HEK293 (cell line): ENCODE results near the gene C11orf54.

Experiments used
- CTCF ChIA-PET: fragments of 350-600 bp; formaldehyde crosslinking; extraction: SDS; loops from one replicate; lab custom pipeline; 2021; ENCODE audit warnings: antibody characterized with exemption; lab: Yijun Ruan, JAX
- POLR2A ChIA-PET: fragments of 300-600 bp; formaldehyde crosslinking; extraction: SDS; loops from one replicate; lab custom pipeline; 2020; ENCODE audit warnings: antibody characterized with exemption, inconsistent platforms; lab: Yijun Ruan, JAX
- H3K27ac ChIP-seq: fragments of 200-500 bp; sonication (Bioruptor generic); 2 replicates; pipeline ENCODE4 v1.5.1; 2014; ENCODE audit warnings: low read depth, low read length, control low read depth, inconsistent platforms; ENCODE audit errors: extremely low read depth
- H3K36me3 ChIP-seq, 2 experiments: fragments of 200-500 bp in 1 of 2; sonication (Bioruptor generic) in 1 of 2; 1 replicate in 1 of 2; 2 replicates in 1 of 2; pipeline ENCODE4 v1.5.1; 2014 to 2017; ENCODE audit warnings: inconsistent platforms in 2 of 2, low read length in 2 of 2; ENCODE audit not compliant: control insufficient read depth in 2 of 2, insufficient read depth in 1 of 2
- H3K4me1 ChIP-seq: fragments of 200-500 bp; sonication (Bioruptor generic); 2 replicates; pipeline ENCODE4 v1.5.1; 2014; ENCODE audit warnings: mild to moderate bottlenecking, low read length, inconsistent platforms; ENCODE audit not compliant: control insufficient read depth, insufficient read depth
- H3K4me3 ChIP-seq: 2 replicates; pipeline ENCODE4 v1.5.1; 2011; ENCODE audit warnings: low read depth, mild to moderate bottlenecking, control low read depth, low read length, moderate library complexity
- H3K9me3 ChIP-seq: fragments of 200-500 bp; sonication (Bioruptor generic); 2 replicates; pipeline ENCODE4 v1.5.1; 2014; ENCODE audit warnings: low read depth, low read length, inconsistent platforms; ENCODE audit not compliant: control insufficient read depth, insufficient read depth
- AEBP2 ChIP-seq: fragments of 450-650 bp; formaldehyde crosslinking; IDR thresholded peaks from 2 replicates; pipeline ENCODE4 v1.5.1; 2016; ENCODE audit warnings: missing biosample characterization, missing genetic modification characterization, borderline replicate concordance
- CTCF ChIP-seq: fragments of 450-650 bp; formaldehyde crosslinking; IDR thresholded peaks from 2 replicates; pipeline ENCODE4 v1.5.1; 2016; ENCODE audit warnings: missing biosample characterization, missing genetic modification characterization
- GLI4 ChIP-seq: fragments of 450-650 bp; formaldehyde crosslinking; IDR thresholded peaks from 2 replicates; pipeline ENCODE4 v1.5.1; 2016; ENCODE audit warnings: missing biosample characterization, missing genetic modification characterization
- GLIS1 ChIP-seq: fragments of 450-650 bp; formaldehyde crosslinking; IDR thresholded peaks from 2 replicates; pipeline ENCODE4 v1.5.1; 2016; ENCODE audit warnings: missing biosample characterization, missing genetic modification characterization
- IKZF3 ChIP-seq: fragments of 450-650 bp; IDR thresholded peaks from 2 replicates; pipeline ENCODE4 v1.5.0; 2018; ENCODE audit warnings: missing biosample characterization, mild to moderate bottlenecking, missing genetic modification characterization, moderate library complexity
- SALL2 ChIP-seq: fragments of 450-650 bp; formaldehyde crosslinking; IDR thresholded peaks from 2 replicates; pipeline ENCODE4 v1.5.0; 2017; ENCODE audit warnings: missing biosample characterization, mild to moderate bottlenecking, missing genetic modification characterization, borderline replicate concordance
- SP7 ChIP-seq: fragments of 450-650 bp; formaldehyde crosslinking; IDR thresholded peaks from 2 replicates; pipeline ENCODE4 v1.5.1; 2016; ENCODE audit warnings: missing biosample characterization, missing genetic modification characterization
- TRIM28 ChIP-seq: IDR thresholded peaks from 2 replicates; pipeline ENCODE4 v1.6.1; 2011; ENCODE audit warnings: low read length, control low read depth, borderline replicate concordance
- ZBTB49 ChIP-seq: fragments of 450-650 bp; formaldehyde crosslinking; IDR thresholded peaks from 2 replicates; pipeline ENCODE4 v1.5.1; 2016; ENCODE audit warnings: missing biosample characterization, missing genetic modification characterization, low read depth
- ZBTB6 ChIP-seq: fragments of 450-650 bp; formaldehyde crosslinking; IDR thresholded peaks from 2 replicates; pipeline ENCODE4 v1.5.1; 2017; ENCODE audit warnings: missing biosample characterization, missing genetic modification characterization
- ZFP37 ChIP-seq: fragments of 450-650 bp; formaldehyde crosslinking; IDR thresholded peaks from 2 replicates; pipeline ENCODE4 v1.5.1; 2016; ENCODE audit warnings: missing biosample characterization, missing genetic modification characterization
- ZNF112 ChIP-seq: fragments of 450-650 bp; formaldehyde crosslinking; IDR thresholded peaks from 2 replicates; pipeline ENCODE4 v1.5.0; 2017; ENCODE audit warnings: missing biosample characterization, missing genetic modification characterization
- ZNF121 ChIP-seq: fragments of 450-650 bp; formaldehyde crosslinking; IDR thresholded peaks from 2 replicates; pipeline ENCODE4 v1.5.1; 2016; ENCODE audit warnings: missing biosample characterization, missing genetic modification characterization
- ZNF19 ChIP-seq: fragments of 450-650 bp; formaldehyde crosslinking; IDR thresholded peaks from 2 replicates; pipeline ENCODE4; 2016; ENCODE audit warnings: missing biosample characterization, missing genetic modification characterization, low read depth
- ZNF2 ChIP-seq: fragments of 450-650 bp; formaldehyde crosslinking; IDR thresholded peaks from 2 replicates; pipeline ENCODE4 v1.5.1; 2016; ENCODE audit warnings: missing biosample characterization, missing genetic modification characterization
- ZNF202 ChIP-seq: fragments of 450-650 bp; formaldehyde crosslinking; IDR thresholded peaks from 2 replicates; pipeline ENCODE4 v1.5.1; 2016; ENCODE audit warnings: missing biosample characterization, missing genetic modification characterization, borderline replicate concordance
- ZNF239 ChIP-seq: fragments of 450-650 bp; formaldehyde crosslinking; IDR thresholded peaks from 2 replicates; pipeline ENCODE4 v1.5.1; 2016; ENCODE audit warnings: missing biosample characterization, missing genetic modification characterization
- ZNF311 ChIP-seq: fragments of 450-650 bp; formaldehyde crosslinking; IDR thresholded peaks from 2 replicates; pipeline ENCODE4 v1.5.1; 2017; ENCODE audit warnings: missing biosample characterization, missing genetic modification characterization, borderline replicate concordance
- ZNF354C ChIP-seq: fragments of 450-650 bp; formaldehyde crosslinking; IDR thresholded peaks from 2 replicates; pipeline ENCODE4 v1.5.1; 2016; ENCODE audit warnings: missing biosample characterization, missing genetic modification characterization, low read depth, borderline replicate concordance
- ZNF37A ChIP-seq: fragments of 450-650 bp; IDR thresholded peaks from 2 replicates; pipeline ENCODE4 v1.5.1; 2018; ENCODE audit warnings: missing biosample characterization, missing genetic modification characterization
- ZNF404 ChIP-seq: fragments of 450-650 bp; formaldehyde crosslinking; IDR thresholded peaks from 2 replicates; pipeline ENCODE4 v1.5.1; 2017; ENCODE audit warnings: missing biosample characterization, missing genetic modification characterization
- ZNF433 ChIP-seq: fragments of 450-650 bp; formaldehyde crosslinking; IDR thresholded peaks from 2 replicates; pipeline ENCODE4 v1.5.1; 2016; ENCODE audit warnings: missing biosample characterization, missing genetic modification characterization, low read depth
- ZNF488 ChIP-seq: fragments of 450-650 bp; formaldehyde crosslinking; IDR thresholded peaks from 2 replicates; pipeline ENCODE4 v1.5.1; 2016; ENCODE audit warnings: missing biosample characterization, missing genetic modification characterization
- ZNF501 ChIP-seq: fragments of 450-650 bp; formaldehyde crosslinking; IDR thresholded peaks from 2 replicates; pipeline ENCODE4 v1.5.1; 2016; ENCODE audit warnings: missing biosample characterization, missing genetic modification characterization
- ZNF571 ChIP-seq: fragments of 450-650 bp; formaldehyde crosslinking; IDR thresholded peaks from 2 replicates; pipeline ENCODE4 v1.5.0; 2017; ENCODE audit warnings: missing biosample characterization, missing genetic modification characterization
- ZNF660 ChIP-seq: fragments of 450-650 bp; IDR thresholded peaks from 2 replicates; pipeline ENCODE4 v1.5.1; 2018; ENCODE audit warnings: missing biosample characterization, mild to moderate bottlenecking, missing genetic modification characterization
- ZSCAN23 ChIP-seq: fragments of 450-650 bp; formaldehyde crosslinking; IDR thresholded peaks from 2 replicates; pipeline ENCODE4 v1.5.1; 2016; ENCODE audit warnings: missing biosample characterization, missing genetic modification characterization
- ZSCAN30 ChIP-seq: fragments of 450-650 bp; IDR thresholded peaks from 2 replicates; pipeline ENCODE4 v1.5.1; 2018; ENCODE audit warnings: missing biosample characterization, mild to moderate bottlenecking, missing genetic modification characterization, moderate library complexity

Gene C11orf54

GRCh38 chr11:93783362-93783761, 41.9 kb downstream of the C11orf54 start:
- H3K9me3 ChIP-seq, result no peaks in the 10 kb centered on the region
- peak; percentile 73; the same call in 1 of the 2 replicates for TF ChIP-seq ZNF121
- TF ChIP-seq ZNF2, result no peak
- TF ChIP-seq, all 188 proteins: peak for 1

GRCh38 chr11:93783765-93784144, 42.3 kb downstream of the C11orf54 start:
- Histone ChIP-seq H3K36me3 (peaks cover 6 to 22% of the 10 kb centered on the region in 2 experiments), H3K9me3 (no peaks in the 10 kb centered on the region), H3K27ac (peak overlapping the region; percentile 47; the same call in 1 of the 2 replicates), H3K4me3 (peak overlapping the region; percentile 98), H3K4me1 (no peaks in the 10 kb centered on the region)
- CTCF ChIA-PET, result interaction anchor here (1.3 kb wide), 1 partner anchor 42 kb away, joined by 4 read pairs; the partner anchor contains the start of genes C11orf54 and TAF1D
- POLR2A ChIA-PET, result interaction anchor here (0.7 to 3.9 kb wide), 21 partner anchors 8 to 709 kb away, joined by 3 to 149 read pairs (median 6); partner anchors contain the start of genes C11orf54, CEP295 and TAF1D
- no peak for TF ChIP-seq ZNF488
- TF ChIP-seq ZNF404, result no peak
- no peak for TF ChIP-seq ZNF571
- no peak for TF ChIP-seq ZNF239 (tag by site-specific recombination)
- peak; percentile 19; the same call in 1 of the 2 replicates for TF ChIP-seq ZNF660 (tag by site-specific recombination)
- no peak for TF ChIP-seq AEBP2 (tag by site-specific recombination)
- no peak for TF ChIP-seq ZSCAN30
- no peak for TF ChIP-seq ZNF354C
- no peak for TF ChIP-seq ZNF121
- no peak for TF ChIP-seq ZSCAN23 (tag by site-specific recombination)
- TF ChIP-seq ZNF202 (tag by site-specific recombination), result no peak
- peak; percentile 21; the same call in 1 of the 2 replicates for TF ChIP-seq CTCF (tag by site-specific recombination)
- TF ChIP-seq IKZF3, result no peak
- TF ChIP-seq SALL2 (tag by site-specific recombination), result no peak
- TF ChIP-seq ZNF433 (tag by site-specific recombination), result no peak
- TF ChIP-seq ZNF112 (tag by site-specific recombination), result no peak
- TF ChIP-seq ZFP37, result no peak
- TF ChIP-seq SP7 (tag by site-specific recombination), result peak; percentile 22; the same call in 1 of the 2 replicates
- no peak for TF ChIP-seq ZNF37A (tag by site-specific recombination)
- 0 out of 2 replicates have a peak, but pooled peaks have one; percentile 6 for TF ChIP-seq ZNF501
- TF ChIP-seq ZNF19 (tag by site-specific recombination), result no peak
- TF ChIP-seq ZBTB49 (tag by site-specific recombination), result no peak
- no peak for TF ChIP-seq GLI4
- TF ChIP-seq GLIS1 (tag by site-specific recombination), result peak; percentile 52
- no peak for TF ChIP-seq ZNF311 (tag by site-specific recombination)
- no peak for TF ChIP-seq TRIM28
- TF ChIP-seq ZBTB6, result peak; percentile 96

More at GRCh38 chr11:93783362-93783761, 41.9 kb downstream of the C11orf54 start:
- ChIA-PET POLR2A (interaction anchor here (0.9 to 3.9 kb wide), 13 partner anchors 10 to 122 kb away, joined by 3 to 149 read pairs (median 6); partner anchors contain the start of genes C11orf54, CEP295 and TAF1D), CTCF (interaction anchor here (1.3 kb wide), 1 partner anchor 42 kb away, joined by 4 read pairs; the partner anchor contains the start of genes C11orf54 and TAF1D)
- H3K4me3 ChIP-seq, result peak overlapping the region; percentile 98
- peaks cover 2 to 19% of the 10 kb centered on the region in 2 experiments; a peak in 2 of 3 replicates for H3K36me3 ChIP-seq
- H3K27ac ChIP-seq, result no peak overlapping the region
- no peaks in the 10 kb centered on the region for H3K4me1 ChIP-seq
